OCI-LY7 (cell line): ENCODE measurements around the gene GBF1.

Experiments used
- CTCF ChIP-seq: fragments of 200-600 bp; sonication (generic); conservative IDR thresholded peaks from 2 replicates; pipeline ENCODE4 v1.5.1; 2014; ENCODE audit warnings: mild to moderate bottlenecking, antibody characterized with exemption, low read length, moderate library complexity, mixed read lengths
- EZH2phosphoT487 ChIP-seq: fragments of 200-600 bp; sonication (generic); IDR thresholded peaks from 2 replicates; pipeline ENCODE4 v1.6.1; 2018; ENCODE audit warnings: low read depth, borderline replicate concordance, mild to moderate bottlenecking, mixed run types, antibody characterized with exemption, low read length, moderate library complexity, mixed read lengths

- no peak for TF ChIP-seq CTCF
- no peak for TF ChIP-seq EZH2phosphoT487
Measured at GRCh38 chr10:102269017-102269416, 23.7 kb downstream of the GBF1 start.
